Pancreas (tissue), 10 donors: ENCODE data around the gene LRRC14B. TPM values are rescaled to one million over a fixed set of nuclear protein-coding genes. Genes with fewer than 3 reads are reported as not detected.
A peak's percentile ranks its signal among the peaks of the same experiment; 100 is the strongest.

Source experiments
- ATAC-seq, 4 donors: fragments of 200-7000 bp; cut with Tn5 transposase; one replicate each; pipeline versions ENCODE4 v1.8.0 to v1.9.1; 2020; ENCODE audit warnings: mild to moderate bottlenecking in 4 of 4, moderate library complexity in 4 of 4
- DNase-seq, 6 donors: peaks; one replicate each; pipeline ENCODE4 v3.0.0-alpha.2; 2020
- FAIRE-seq: peaks from 2 replicates; lab custom pipeline; 2012; peaks lifted over from hg19 to GRCh38; lab: Jason Lieb, UNC
- H3K27ac ChIP-seq, 4 donors: fragments of 200-600 bp; sonication (generic); 1 replicate in 3 of 4; 2 replicates in 1 of 4; pipeline versions ENCODE4 v1.5.0 to v1.8.0; 2020
- H3K27me3 ChIP-seq, 4 donors: fragments of 200-600 bp; one replicate each; pipeline ENCODE4 v1.8.0; 2021
- H3K36me3 ChIP-seq, 3 donors: fragments of 200-600 bp; sonication (generic) in 1 of 3; one replicate each; pipeline versions ENCODE4 v1.5.0 to v1.8.0; 2020 to 2021
- H3K4me1 ChIP-seq, 3 donors: fragments of 200-600 bp; one replicate each; pipeline ENCODE4 v1.8.0; 2021
- H3K4me3 ChIP-seq, 4 donors: fragments of 200-600 bp; sonication (generic) in 2 of 4; one replicate each; pipeline versions ENCODE4 v1.5.0 to v1.8.0; 2020 to 2021
- H3K9me3 ChIP-seq, 4 donors: fragments of 200-600 bp; one replicate each; pipeline ENCODE4 v1.8.0; 2021
- WGBS, 2 donors: extraction: QIAGEN DNeasy Blood & Tissue Kit; methylation state at CpG; one replicate each; pipeline ENCODE4 v1.1.7; 2013; 5-methylcytosine and 5-hydroxymethylcytosine counted together
- intact Hi-C, 3 donors: fragments of 100-400 bp; cut with DNase I; formaldehyde crosslinking; loops; one replicate each; pipeline versions ENCODE4 v1.11.1 to v1.14.2; 2022
- polyA plus RNA-seq, 2 donors: library from polyadenylated mRNA; stranded (reverse); fragments of 200-250 nt; gene quantifications; one replicate each; pipeline ENCODE4 v1.2.3, GENCODE V29; 2013
- total RNA-seq, 6 donors: library from RNA; stranded (reverse); fragmentation: NEBNext Ultra II Directional in 4 of 6; extraction: Animal tissue kit (Norgen Biotek cat#: 25700) in 4 of 6; gene quantifications; one replicate each; pipeline versions ENCODE4 v1.2.1 to v1.2.4, GENCODE V29; 2021 to 2023
- TF ChIP-seq, protein P1 (sequence below), 4 donors: fragments of 200-600 bp; sonication (generic) in 3 of 4; IDR thresholded peaks; one replicate each; pipeline versions ENCODE4 v1.5.0 to v1.8.0; 2021; ENCODE audit warnings: antibody characterized with exemption in 4 of 4
- donor health status: healthy with polysubstance abuse.
- donor health status: DM: no; HTN: no; CAD: no; lungs with moderate emphysema.
- donor health status: DM: no; HTN: no; CAD: no.
- donor health status: control.
- donor health status: control.
- donor health status: Bipolar disorder and iron deficiency.
- donor health status: DM: yes; HTN: yes; CAD: no.
- donor health status: DM: no; HTN: no; CAD: no.
- donor health status: DM: no; HTN: no; CAD: no.
- donor health status: DM: yes; HTN: yes; CAD: no.

Gene LRRC14B
- total and polyA plus RNA-seq, 8 donors: not detected

DNA sequence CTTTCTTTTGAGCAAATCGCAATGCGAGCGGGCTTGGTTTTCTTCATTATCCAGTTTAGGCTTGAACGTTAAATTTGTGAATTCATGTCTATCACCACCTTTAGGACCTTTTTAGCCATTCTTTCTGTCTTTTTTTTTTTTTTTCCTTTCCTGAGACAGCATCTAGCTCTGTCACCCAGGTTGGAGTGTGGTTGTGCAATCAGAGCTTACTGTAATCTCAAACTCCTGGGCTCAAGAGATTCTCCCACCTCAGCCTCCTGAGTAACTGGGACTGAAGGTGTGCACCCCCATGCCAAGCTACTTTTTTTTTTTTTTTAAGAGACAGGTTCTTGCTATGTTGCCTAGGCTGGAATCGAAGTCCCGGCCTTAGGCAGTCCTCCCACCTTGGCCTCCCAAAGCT is 39.2 kb upstream of the LRRC14B start:
- no peak overlapping the region for H3K27ac ChIP-seq
- H3K36me3 ChIP-seq: no peaks in the 10 kb centered on the region
- DNase-seq (no peak), FAIRE-seq (no peak), ATAC-seq (no peak)
- intact Hi-C loops: no loop called here
- H3K27me3 ChIP-seq: no peaks in the 10 kb centered on the region
- TF ChIP-seq, protein P1, sequence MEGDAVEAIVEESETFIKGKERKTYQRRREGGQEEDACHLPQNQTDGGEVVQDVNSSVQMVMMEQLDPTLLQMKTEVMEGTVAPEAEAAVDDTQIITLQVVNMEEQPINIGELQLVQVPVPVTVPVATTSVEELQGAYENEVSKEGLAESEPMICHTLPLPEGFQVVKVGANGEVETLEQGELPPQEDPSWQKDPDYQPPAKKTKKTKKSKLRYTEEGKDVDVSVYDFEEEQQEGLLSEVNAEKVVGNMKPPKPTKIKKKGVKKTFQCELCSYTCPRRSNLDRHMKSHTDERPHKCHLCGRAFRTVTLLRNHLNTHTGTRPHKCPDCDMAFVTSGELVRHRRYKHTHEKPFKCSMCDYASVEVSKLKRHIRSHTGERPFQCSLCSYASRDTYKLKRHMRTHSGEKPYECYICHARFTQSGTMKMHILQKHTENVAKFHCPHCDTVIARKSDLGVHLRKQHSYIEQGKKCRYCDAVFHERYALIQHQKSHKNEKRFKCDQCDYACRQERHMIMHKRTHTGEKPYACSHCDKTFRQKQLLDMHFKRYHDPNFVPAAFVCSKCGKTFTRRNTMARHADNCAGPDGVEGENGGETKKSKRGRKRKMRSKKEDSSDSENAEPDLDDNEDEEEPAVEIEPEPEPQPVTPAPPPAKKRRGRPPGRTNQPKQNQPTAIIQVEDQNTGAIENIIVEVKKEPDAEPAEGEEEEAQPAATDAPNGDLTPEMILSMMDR (IDR thresholded peaks at IDR 0.05): no peak
- H3K4me1 ChIP-seq: no peaks in the 10 kb centered on the region
- 88 to 95% methylated on average over 6 of the region's 6 CpGs for WGBS, 2 donors
- H3K4me3 ChIP-seq: no peak overlapping the region
- peaks cover 0 to 6% (median 0%) of the 10 kb centered on the region in 4 donors for H3K9me3 ChIP-seq

DNA sequence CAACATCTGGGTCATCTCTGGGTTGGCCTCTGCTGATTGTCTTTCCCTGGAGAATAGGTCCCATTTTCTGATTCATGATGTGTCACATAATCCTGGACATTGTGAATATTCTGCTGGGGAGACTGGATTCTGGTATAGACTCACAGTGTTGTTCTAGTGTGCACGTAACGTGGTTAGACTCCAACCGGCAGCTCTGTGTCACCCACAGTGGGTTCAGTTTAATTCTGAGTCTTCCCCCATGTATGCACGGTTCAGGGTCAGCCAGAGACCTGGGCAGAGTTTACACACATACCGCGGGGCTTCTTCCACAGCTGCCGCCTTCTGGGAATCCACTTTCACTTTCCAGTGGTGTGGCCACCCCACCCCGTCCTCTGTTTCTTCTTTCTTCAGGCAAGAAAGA is 38.0 kb upstream of the LRRC14B start:
- no peak for FAIRE-seq
- H3K27me3 ChIP-seq: no peaks in the 10 kb centered on the region
- TF ChIP-seq, protein P1 (IDR thresholded peaks at IDR 0.05): no peak

DNA sequence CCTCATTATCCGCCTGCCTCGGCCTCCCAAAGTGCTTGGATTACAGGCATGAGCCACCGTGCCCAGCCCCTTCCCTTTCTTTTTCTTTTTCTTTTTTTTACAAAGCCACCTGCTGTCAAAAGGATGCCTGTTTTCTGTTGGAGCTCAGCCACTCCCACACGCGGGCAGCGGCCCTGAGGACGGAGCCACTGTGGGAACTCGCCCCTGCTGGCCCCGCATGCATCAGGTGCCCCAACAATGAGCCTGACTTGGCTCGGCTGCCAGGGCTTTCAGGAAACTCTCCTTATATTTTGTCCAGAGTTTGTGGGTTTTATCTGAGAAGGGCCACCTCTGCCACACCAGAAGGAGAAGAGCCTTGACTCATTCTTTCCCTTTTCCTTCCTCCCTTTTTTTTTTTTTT is 37.1 kb upstream of the LRRC14B start:
- WGBS, 2 donors: 74 to 84% methylated on average over 10 of the region's 10 CpGs

More for the DNA sequence above, 38.0 kb upstream of the LRRC14B start:
- no peak for ATAC-seq
- no peak for DNase-seq
- intact Hi-C loops: no loop called here
- WGBS, 2 donors: 82 to 90% methylated on average over 8 of the region's 8 CpGs
- Histone ChIP-seq H3K4me1 (no peaks in the 10 kb centered on the region), H3K27ac (no peak overlapping the region), H3K9me3 (no peaks in the 10 kb centered on the region), H3K4me3 (no peak overlapping the region), H3K36me3 (no peaks in the 10 kb centered on the region)

DNA sequence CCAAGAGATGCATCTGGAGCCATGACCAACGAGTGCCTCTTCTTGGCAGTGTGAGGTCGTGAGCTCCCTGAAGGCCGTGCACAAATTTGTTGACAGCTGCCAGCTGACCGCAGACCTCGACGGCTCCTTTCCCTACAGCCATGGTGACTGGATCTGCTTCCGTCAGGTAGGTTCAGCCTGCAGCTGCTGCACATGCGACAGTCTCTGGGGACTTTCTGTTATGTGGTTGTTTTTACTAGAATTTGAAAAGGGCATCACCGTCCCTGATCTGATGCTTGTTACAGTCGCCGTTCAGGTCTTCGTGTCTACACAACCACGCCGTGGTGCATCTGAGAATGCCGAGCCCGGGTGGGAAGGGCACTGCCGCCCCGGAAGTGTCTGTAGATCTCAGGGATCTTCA is 36.5 kb upstream of the LRRC14B start:
- H3K9me3 ChIP-seq: no peaks in the 10 kb centered on the region
- FAIRE-seq: no peak
- H3K4me1 ChIP-seq: no peaks in the 10 kb centered on the region
- H3K27ac ChIP-seq: no peak overlapping the region
- TF ChIP-seq, protein P1 (IDR thresholded peaks at IDR 0.05): no peak
- no peak overlapping the region for H3K4me3 ChIP-seq
- WGBS, 2 donors: 79 to 87% methylated on average over 18 of the region's 18 CpGs
- H3K27me3 ChIP-seq: no peaks in the 10 kb centered on the region
- DNase-seq: no peak
- H3K36me3 ChIP-seq: no peaks in the 10 kb centered on the region
- intact Hi-C loops: no loop called here
- no peak for ATAC-seq

More for the DNA sequence above, 37.1 kb upstream of the LRRC14B start:
- intact Hi-C loops: no loop called here
- DNase-seq (peak in 1 of 6 donors; percentile 30), FAIRE-seq (no peak), ATAC-seq (no peak)
- H3K9me3 ChIP-seq: no peaks in the 10 kb centered on the region
- no peak overlapping the region for H3K4me3 ChIP-seq
- no peaks in the 10 kb centered on the region for H3K27me3 ChIP-seq
- H3K4me1 ChIP-seq: no peaks in the 10 kb centered on the region
- no peaks in the 10 kb centered on the region for H3K36me3 ChIP-seq
- no peak overlapping the region for H3K27ac ChIP-seq
- TF ChIP-seq, protein P1 (IDR thresholded peaks at IDR 0.05): no peak

DNA sequence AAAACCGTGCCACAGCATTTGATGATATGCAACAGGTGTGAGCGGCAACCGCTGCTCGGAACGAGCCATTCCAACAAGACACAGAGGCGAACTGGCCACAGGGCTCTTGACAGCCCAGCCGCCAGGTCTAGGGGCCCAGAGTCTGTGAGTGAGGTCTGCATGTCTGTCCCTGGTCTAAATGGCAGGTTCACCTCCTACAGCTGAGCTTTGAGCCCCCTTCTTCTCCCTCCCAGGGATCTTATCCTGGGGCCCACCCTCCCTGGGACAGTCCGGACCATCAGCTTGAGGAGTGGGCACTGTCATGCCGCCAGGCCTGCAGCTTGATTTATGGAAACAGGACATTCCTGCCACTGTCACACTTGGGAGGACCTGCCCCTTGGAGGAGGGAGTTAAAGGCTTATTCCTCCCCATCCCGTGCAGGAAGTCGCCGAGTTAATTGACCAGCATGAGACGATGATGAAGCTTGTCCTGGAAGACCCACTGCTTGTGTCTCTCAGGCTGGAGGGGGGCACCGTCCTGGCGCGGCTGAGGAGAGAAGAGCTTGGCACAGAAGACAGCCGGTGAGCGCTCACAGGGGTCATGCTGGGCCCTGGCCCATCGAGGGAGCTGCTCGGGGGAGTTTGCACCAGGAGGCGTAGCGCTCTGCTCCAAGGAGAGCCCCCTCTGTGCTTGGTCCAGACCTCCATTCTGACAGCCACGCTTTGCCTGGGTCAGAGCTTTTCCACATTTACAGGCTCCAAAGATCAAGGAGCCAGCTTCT is 35.5 kb upstream of the LRRC14B start:
- Histone ChIP-seq H3K4me1 (no peaks in the 10 kb centered on the region), H3K36me3 (no peaks in the 10 kb centered on the region), H3K27ac (no peak overlapping the region), H3K27me3 (no peaks in the 10 kb centered on the region), H3K9me3 (no peaks in the 10 kb centered on the region), H3K4me3 (no peak overlapping the region)
- 80 to 88% methylated on average over 23 of the region's 23 CpGs for WGBS, 2 donors
- ATAC-seq: no peak
- peak in 1 of 6 donors; percentile 45 for DNase-seq
- intact Hi-C loops: no loop called here
- TF ChIP-seq, protein P1 (IDR thresholded peaks at IDR 0.05): no peak
- FAIRE-seq: no peak
